IMR-90 (cell line): ENCODE measurements around the gene GAS6. TPM values are rescaled to one million over a fixed set of nuclear protein-coding genes. Genes with fewer than 3 reads are reported as not detected.

Experiments
- ATAC-seq: fragments of 200-7000 bp; cut with Tn5 transposase; 2 replicates; pipeline ENCODE4 v1.9.1; 2020; ENCODE audit warnings: low read depth, mild to moderate bottlenecking, moderate library complexity
- BruUV-seq: library from RNA; stranded (reverse); fragments of 400-500 nt; replicated peaks from 2 replicates; lab custom pipeline; 2021; lab: Mats Ljungman, UMichigan
- CTCF ChIA-PET: fragments of 300-600 bp; formaldehyde crosslinking; extraction: SDS; loops from one replicate; lab custom pipeline; 2021; ENCODE audit warnings: antibody characterized with exemption; lab: Yijun Ruan, JAX
- POLR2A ChIA-PET: fragments of 300-600 bp; sonication (Branson Sonifier 250); formaldehyde crosslinking; loops from one replicate; lab custom pipeline; 2022; ENCODE audit warnings: antibody characterized with exemption; ENCODE audit not compliant: unreplicated experiment; lab: Charles Lee
- DNase-seq: peaks from one replicate; pipeline ENCODE4 v3.0.0; 2013
- H2AFZ ChIP-seq: replicated peaks from 2 replicates; pipeline ENCODE3; 2013; ENCODE audit warnings: low read length, mild to moderate bottlenecking; ENCODE audit not compliant: poor library complexity
- H2AK5ac ChIP-seq: 2 replicates; pipeline ENCODE4 v1.6.1; 2013; ENCODE audit warnings: low read depth, low read length, inconsistent platforms
- H2AK9ac ChIP-seq: replicated peaks from 2 replicates; pipeline ENCODE3; 2013; ENCODE audit warnings: mild to moderate bottlenecking, low read depth, low read length, moderate library complexity; ENCODE audit not compliant: poor library complexity
- H2BK120ac ChIP-seq: 2 replicates; pipeline ENCODE4 v1.6.1; 2013; ENCODE audit warnings: low read depth, low read length, inconsistent platforms
- H2BK15ac ChIP-seq: 3 replicates; pipeline ENCODE4 v1.6.1; 2013; ENCODE audit warnings: low read depth, low read length, inconsistent platforms
- H2BK20ac ChIP-seq: 2 replicates; pipeline ENCODE4 v1.6.1; 2013; ENCODE audit warnings: low read depth, mild to moderate bottlenecking, inconsistent platforms, low read length, moderate library complexity
- H2BK5ac ChIP-seq: 2 replicates; pipeline ENCODE4 v1.6.1; 2013; ENCODE audit warnings: mild to moderate bottlenecking, low read depth, low read length, inconsistent platforms; ENCODE audit not compliant: poor library complexity, severe bottlenecking
- H3K14ac ChIP-seq: replicated peaks from 2 replicates; pipeline ENCODE4 v1.6.1; 2013; ENCODE audit warnings: low read depth, low read length, inconsistent platforms
- H3K18ac ChIP-seq: 2 replicates; pipeline ENCODE4 v1.6.1; 2013; ENCODE audit warnings: low read depth, low read length, control low read depth
- H3K23ac ChIP-seq: 2 replicates; pipeline ENCODE4 v1.6.1; 2013; ENCODE audit warnings: low read depth, low read length, inconsistent platforms
- H3K27ac ChIP-seq: 2 replicates; pipeline ENCODE4 v1.5.1; 2013; ENCODE audit warnings: mild to moderate bottlenecking, control low read depth, low read length; ENCODE audit not compliant: insufficient read depth
- H3K27me3 ChIP-seq: 2 replicates; pipeline ENCODE4 v1.6.1; 2013; ENCODE audit warnings: low read length; ENCODE audit not compliant: control insufficient read depth, insufficient read depth
- H3K36me3 ChIP-seq: 2 replicates; pipeline ENCODE4 v1.6.1; 2013; ENCODE audit warnings: low read length, mixed read lengths; ENCODE audit not compliant: control insufficient read depth, insufficient read depth
- H3K4ac ChIP-seq: 2 replicates; pipeline ENCODE4 v1.6.1; 2013; ENCODE audit warnings: low read depth, low read length, inconsistent platforms
- H3K4me1 ChIP-seq: 2 replicates; pipeline ENCODE4 v1.6.1; 2013; ENCODE audit warnings: low read length, mixed read lengths; ENCODE audit not compliant: control insufficient read depth, insufficient read depth
- H3K4me2 ChIP-seq: 2 replicates; pipeline ENCODE4 v1.6.1; 2013; ENCODE audit warnings: low read depth, mild to moderate bottlenecking, control low read depth, low read length, moderate library complexity
- H3K4me3 ChIP-seq: 2 replicates; pipeline ENCODE4 v1.5.1; 2013; ENCODE audit warnings: low read depth, mild to moderate bottlenecking, control low read depth, low read length, moderate library complexity; ENCODE audit not compliant: insufficient read depth
- H3K56ac ChIP-seq: 2 replicates; pipeline ENCODE4 v1.6.1; 2013; ENCODE audit warnings: low read length, inconsistent platforms; ENCODE audit not compliant: insufficient read depth; ENCODE audit errors: extremely low read depth
- H3K79me1 ChIP-seq, 2 experiments: 2 replicates each; pipeline ENCODE4 v1.6.1; 2013; ENCODE audit warnings: low read length in 2 of 2, inconsistent platforms in 1 of 2, low read depth in 1 of 2
- H3K9ac ChIP-seq: 2 replicates; pipeline ENCODE4 v1.6.1; 2013; ENCODE audit warnings: low read depth, low read length, control low read depth
- H3K9me1 ChIP-seq: 2 replicates; pipeline ENCODE4 v1.6.1; 2013; ENCODE audit warnings: low read length, inconsistent platforms; ENCODE audit not compliant: insufficient read depth
- H3K9me3 ChIP-seq: 2 replicates; pipeline ENCODE4 v1.6.1; 2013; ENCODE audit warnings: low read length; ENCODE audit not compliant: control insufficient read depth, insufficient read depth
- H4K20me1 ChIP-seq: 2 replicates; pipeline ENCODE4 v1.6.1; 2013; ENCODE audit warnings: low read length, inconsistent platforms; ENCODE audit not compliant: insufficient read depth
- H4K5ac ChIP-seq: 2 replicates; pipeline ENCODE4 v1.6.1; 2013; ENCODE audit warnings: mild to moderate bottlenecking, low read depth, low read length, control low read depth
- H4K8ac ChIP-seq, 2 experiments: 2 replicates each; pipeline ENCODE4 v1.6.1; 2013; ENCODE audit warnings: low read depth in 2 of 2, low read length in 2 of 2, control low read depth in 1 of 2, inconsistent platforms in 1 of 2
- H4K91ac ChIP-seq: 2 replicates; pipeline ENCODE4 v1.6.1; 2013; ENCODE audit warnings: low read depth, low read length, inconsistent platforms; ENCODE audit not compliant: insufficient read depth
- BHLHE40 ChIP-seq: fragments of 150-350 bp; IDR thresholded peaks from 2 replicates; pipeline ENCODE4 v1.6.1; 2016; ENCODE audit warnings: mild to moderate bottlenecking, low read depth, low read length
- CEBPB ChIP-seq: IDR thresholded peaks from 2 replicates; pipeline ENCODE4 v1.6.1; 2012; ENCODE audit warnings: low read depth, low read length, improper control_type of control experiment
- CHD1 ChIP-seq: IDR thresholded peaks from 2 replicates; pipeline ENCODE4 v1.6.1; 2012; ENCODE audit warnings: low read depth, low read length, improper control_type of control experiment
- FOS ChIP-seq: fragments of 150-350 bp; IDR thresholded peaks from 2 replicates; pipeline ENCODE4 v1.6.1; 2016; ENCODE audit warnings: low read depth, low read length
- MXI1 ChIP-seq: IDR thresholded peaks from 2 replicates; pipeline ENCODE4 v1.6.1; 2012; ENCODE audit warnings: low read depth, mild to moderate bottlenecking, low read length, moderate library complexity, borderline replicate concordance
- NFE2L2 ChIP-seq: fragments of 150-350 bp; IDR thresholded peaks from 2 replicates; pipeline ENCODE4 v1.6.1; 2016; ENCODE audit warnings: low read depth, mild to moderate bottlenecking, low read length
- POLR2A ChIP-seq: IDR thresholded peaks from 2 replicates; pipeline ENCODE4 v1.6.1; 2012; ENCODE audit warnings: mild to moderate bottlenecking, low read depth, low read length
- RCOR1 ChIP-seq: IDR thresholded peaks from 2 replicates; pipeline ENCODE4 v1.6.1; 2012; ENCODE audit warnings: mild to moderate bottlenecking, low read length, improper control_type of control experiment; ENCODE audit not compliant: insufficient replicate concordance
- RFX5 ChIP-seq: IDR thresholded peaks from 2 replicates; pipeline ENCODE4 v1.8.0; 2012; ENCODE audit warnings: low read depth, mild to moderate bottlenecking, low read length, moderate library complexity
- SMC3 ChIP-seq: fragments of 150-350 bp; IDR thresholded peaks from 2 replicates; pipeline ENCODE4 v1.6.1; 2016; ENCODE audit warnings: low read depth, mild to moderate bottlenecking, antibody characterized with exemption, low read length, moderate library complexity
- WGBS, 2 experiments: methylation state at CpG; one replicate each; pipeline versions ENCODE4 v1.1.5 to v1.1.7; 2013; ENCODE audit warnings: missing lambda C conversion rate in 2 of 2; ENCODE audit not compliant: insufficient read length in 1 of 2; ENCODE audit errors: extremely low coverage in 2 of 2; 5-methylcytosine and 5-hydroxymethylcytosine counted together
- dilution Hi-C: fragments of 300-500 bp; cut with HindIII; formaldehyde crosslinking; loops from one replicate; pipeline ENCODE4 v1.14.3; 2018; ENCODE audit warnings: low sequenced_read_pairs; ENCODE audit not compliant: unreplicated experiment
- in situ Hi-C: fragments of 300-500 bp; cut with MboI; formaldehyde crosslinking; loops from 3 replicates; pipeline ENCODE4 v1.14.3; 2019; ENCODE audit warnings: low sequenced_read_pairs, inconsistent platforms, mixed read lengths
- intact Hi-C: fragments of 100-400 bp; cut with micrococcal nuclease; formaldehyde crosslinking; loops from 2 replicates; pipeline ENCODE4 v1.10.0; 2022
- polyA plus RNA-seq, 3 experiments: library from polyadenylated mRNA; depleted of rRNA; stranded (reverse); fragments of >200 nt; gene quantifications; 2 replicates each; pipeline ENCODE4 v1.2.3, GENCODE V29; 2012; ENCODE audit warnings: low replicate concordance in 1 of 3
- total RNA-seq: library from RNA; depleted of rRNA; stranded (reverse); fragments of >200 nt; gene quantifications from 2 replicates; pipeline ENCODE4 v1.2.3, GENCODE V29; 2012
- TF ChIP-seq, protein P1 (sequence below): fragments of 150-350 bp; IDR thresholded peaks from 2 replicates; pipeline ENCODE4 v1.6.1; 2017; ENCODE audit warnings: mild to moderate bottlenecking, antibody characterized with exemption, low read length, low read depth
- TF ChIP-seq, protein P2 (sequence below): fragments of 150-350 bp; IDR thresholded peaks from 2 replicates; pipeline ENCODE4 v1.6.1; 2016; ENCODE audit warnings: low read depth, mild to moderate bottlenecking, low read length, moderate library complexity, borderline replicate concordance

The GAS6 gene
- total and polyA plus RNA-seq, 2 of the 4 experiments (the other 2 are of a cell fraction): 220 to 823 TPM

DNA sequence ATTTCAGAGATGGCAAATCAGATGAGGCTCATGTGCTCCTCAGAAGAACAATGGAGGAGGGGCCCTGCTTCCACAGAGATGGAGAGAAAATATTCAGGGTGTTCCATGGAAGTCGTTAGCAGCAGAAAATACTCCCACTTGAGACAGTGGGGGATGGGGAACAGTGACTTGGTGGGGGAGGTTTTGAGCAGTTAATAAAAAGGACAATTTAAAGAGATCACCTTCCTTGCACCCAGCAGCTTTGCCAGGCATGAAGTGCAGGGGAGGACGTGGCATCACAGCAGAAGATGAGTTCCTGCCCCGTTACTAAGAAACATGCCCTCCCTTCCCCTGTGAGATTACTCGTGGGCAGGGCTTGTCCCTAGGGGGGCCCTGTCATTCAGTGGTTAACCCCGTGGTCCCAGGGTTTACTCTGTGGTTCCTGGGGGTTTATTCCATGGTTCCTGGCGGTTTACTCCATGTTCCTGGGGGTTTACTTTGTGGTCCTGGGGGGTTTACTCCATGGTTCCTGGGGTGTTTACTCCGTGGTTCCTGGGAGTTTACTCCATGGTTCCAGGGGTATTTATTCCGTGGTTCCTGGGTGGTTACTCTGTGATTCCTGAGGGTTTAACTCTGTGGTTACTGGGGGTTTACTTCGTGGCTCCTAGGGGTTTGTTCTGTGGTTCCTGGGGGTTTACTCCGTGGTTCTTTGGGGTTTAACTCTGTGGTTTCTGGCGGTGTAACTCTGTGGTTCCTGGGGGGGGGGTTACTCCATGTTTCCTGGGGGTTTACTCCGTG lies 55.6 kb downstream of the GAS6 start:
- Histone ChIP-seq H2AK9ac (no peak overlapping the region), H3K36me3 (no peaks in the 10 kb centered on the region), H2BK120ac (no peak overlapping the region), H2AK5ac (no peak overlapping the region), H4K20me1 (no peaks in the 10 kb centered on the region), H3K23ac (no peak overlapping the region), H2BK20ac (no peak overlapping the region), H3K18ac (no peak overlapping the region), H3K4me1 (no peaks in the 10 kb centered on the region), H3K9ac (no peak overlapping the region), H3K79me1 (0 out of 4 replicates have a peak, but pooled peaks cover 0 to 1% of the 10 kb centered on the region in 2 experiments), H3K9me1 (no peaks in the 10 kb centered on the region), H3K4me3 (no peak overlapping the region), H3K4ac (no peak overlapping the region), H4K5ac (no peak overlapping the region), H3K27me3 (no peaks in the 10 kb centered on the region), H4K91ac (no peak overlapping the region), H3K4me2 (no peak overlapping the region), H2AFZ (no peak overlapping the region), H2BK15ac (no peak overlapping the region), H2BK5ac (no peak overlapping the region), H4K8ac (no peak overlapping the region), H3K14ac (no peak overlapping the region), H3K56ac (no peak overlapping the region), H3K27ac (no peak overlapping the region), H3K9me3 (peaks cover 17% of the 10 kb centered on the region)
- ATAC-seq: no peak
- no peak for DNase-seq
- POLR2A ChIA-PET: no interaction called here
- WGBS, 2 experiments: 89% methylated on average over 2 of the region's 12 CpGs; no CpG with 5 or more reads in 1 of the 2 experiments
- in situ Hi-C loops: no loop called here
- TF ChIP-seq, protein P1, sequence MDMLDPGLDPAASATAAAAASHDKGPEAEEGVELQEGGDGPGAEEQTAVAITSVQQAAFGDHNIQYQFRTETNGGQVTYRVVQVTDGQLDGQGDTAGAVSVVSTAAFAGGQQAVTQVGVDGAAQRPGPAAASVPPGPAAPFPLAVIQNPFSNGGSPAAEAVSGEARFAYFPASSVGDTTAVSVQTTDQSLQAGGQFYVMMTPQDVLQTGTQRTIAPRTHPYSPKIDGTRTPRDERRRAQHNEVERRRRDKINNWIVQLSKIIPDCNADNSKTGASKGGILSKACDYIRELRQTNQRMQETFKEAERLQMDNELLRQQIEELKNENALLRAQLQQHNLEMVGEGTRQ: no peak
- TF ChIP-seq NFE2L2: no peak
- TF ChIP-seq RCOR1: no peak
- TF ChIP-seq MXI1: no peak
- no peak for TF ChIP-seq POLR2A
- no peak for TF ChIP-seq SMC3
- no peak for TF ChIP-seq BHLHE40
- TF ChIP-seq, protein P2, sequence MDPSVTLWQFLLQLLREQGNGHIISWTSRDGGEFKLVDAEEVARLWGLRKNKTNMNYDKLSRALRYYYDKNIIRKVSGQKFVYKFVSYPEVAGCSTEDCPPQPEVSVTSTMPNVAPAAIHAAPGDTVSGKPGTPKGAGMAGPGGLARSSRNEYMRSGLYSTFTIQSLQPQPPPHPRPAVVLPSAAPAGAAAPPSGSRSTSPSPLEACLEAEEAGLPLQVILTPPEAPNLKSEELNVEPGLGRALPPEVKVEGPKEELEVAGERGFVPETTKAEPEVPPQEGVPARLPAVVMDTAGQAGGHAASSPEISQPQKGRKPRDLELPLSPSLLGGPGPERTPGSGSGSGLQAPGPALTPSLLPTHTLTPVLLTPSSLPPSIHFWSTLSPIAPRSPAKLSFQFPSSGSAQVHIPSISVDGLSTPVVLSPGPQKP: no peak
- TF ChIP-seq RFX5: no peak
- TF ChIP-seq FOS: no peak
- no peak for TF ChIP-seq CHD1
- TF ChIP-seq CEBPB: no peak
- no TSS peak for BruUV-seq
- dilution Hi-C loops: no loop called here
- CTCF ChIA-PET: no interaction called here
- intact Hi-C loops: no loop called here
